Epithelial cell of prostate (primary cell): ENCODE measurements around the gene SLC25A30.
"Not testable (repeated sequence)": the region's sequence is repeated elsewhere in the genome, so short reads cannot be mapped to it uniquely, and the experiment has no call there.

Source experiments
- DNase-seq: peaks from one replicate; pipeline ENCODE4 v3.0.0-alpha.2; 2011; ENCODE audit warnings: low read depth, low spot score
- H3K27ac ChIP-seq: fragments of 450-650 bp; 2 replicates; pipeline ENCODE4 v1.5.1; 2017; ENCODE audit warnings: mild to moderate bottlenecking

Gene SLC25A30

GRCh38 chr13:45393941-45394570 is 24.1 kb downstream of the SLC25A30 start:
- no peak for DNase-seq
- no peak overlapping the region for H3K27ac ChIP-seq

- H3K27ac ChIP-seq: no peak overlapping the region
Measured at GRCh38 chr13:45392811-45393210, 25.4 kb downstream of the SLC25A30 start.

DNA sequence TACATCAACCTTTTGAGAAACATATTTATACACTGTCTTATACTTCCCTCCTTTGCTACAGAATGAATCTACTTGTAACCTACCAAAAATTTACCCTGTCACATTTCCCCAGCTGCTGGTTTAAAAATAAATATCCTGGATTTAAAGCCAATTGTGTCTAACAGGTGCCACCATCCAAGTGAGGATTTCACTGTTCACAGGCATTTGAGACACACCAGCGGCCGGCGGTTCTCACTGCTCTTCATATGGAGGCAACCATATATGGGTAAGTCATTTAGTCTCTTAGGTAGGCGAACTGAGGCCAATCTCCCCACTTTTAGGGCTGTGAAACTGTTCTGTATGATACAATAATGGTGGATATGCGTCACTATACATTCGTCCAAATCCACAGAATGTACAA is 26.2 kb downstream of the SLC25A30 start:
- no peak overlapping the region for H3K27ac ChIP-seq
- no peak for DNase-seq

More at GRCh38 chr13:45392811-45393210, 25.4 kb downstream of the SLC25A30 start:
- DNase-seq: no peak

DNA sequence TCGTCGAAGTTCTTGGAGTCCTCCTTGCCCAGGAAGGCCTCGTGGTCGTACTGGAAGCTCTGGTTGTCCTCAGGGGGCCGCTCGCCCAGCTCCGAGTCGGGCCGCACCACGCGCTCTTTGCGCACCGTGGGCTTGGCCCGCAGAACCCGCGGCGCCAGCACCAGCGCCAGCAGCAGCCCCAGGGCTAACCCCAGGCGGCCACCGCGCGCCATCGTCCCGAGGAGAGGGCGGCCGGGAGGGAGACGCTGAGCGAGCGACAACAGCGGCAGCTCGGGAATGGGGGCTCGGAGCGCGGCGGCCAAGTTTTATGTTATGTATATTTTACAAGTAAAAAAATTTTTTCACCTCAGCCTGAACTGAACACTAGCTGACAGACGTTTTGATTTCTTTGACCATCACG is 27.0 kb downstream of the SLC25A30 start:
- H3K27ac ChIP-seq, DNase-seq: not testable (repeated sequence)

- H3K27ac ChIP-seq, DNase-seq: not testable (repeated sequence)
Measured at GRCh38 chr13:45390348-45390747, 27.8 kb downstream of the SLC25A30 start.

- no peak overlapping the region for H3K27ac ChIP-seq
- DNase-seq: no peak
Measured at GRCh38 chr13:45388664-45389063, 29.5 kb downstream of the SLC25A30 start.

GRCh38 chr13:45386892-45387575 is 31.1 kb downstream of the SLC25A30 start:
- H3K27ac ChIP-seq, DNase-seq: not testable (repeated sequence)

DNA sequence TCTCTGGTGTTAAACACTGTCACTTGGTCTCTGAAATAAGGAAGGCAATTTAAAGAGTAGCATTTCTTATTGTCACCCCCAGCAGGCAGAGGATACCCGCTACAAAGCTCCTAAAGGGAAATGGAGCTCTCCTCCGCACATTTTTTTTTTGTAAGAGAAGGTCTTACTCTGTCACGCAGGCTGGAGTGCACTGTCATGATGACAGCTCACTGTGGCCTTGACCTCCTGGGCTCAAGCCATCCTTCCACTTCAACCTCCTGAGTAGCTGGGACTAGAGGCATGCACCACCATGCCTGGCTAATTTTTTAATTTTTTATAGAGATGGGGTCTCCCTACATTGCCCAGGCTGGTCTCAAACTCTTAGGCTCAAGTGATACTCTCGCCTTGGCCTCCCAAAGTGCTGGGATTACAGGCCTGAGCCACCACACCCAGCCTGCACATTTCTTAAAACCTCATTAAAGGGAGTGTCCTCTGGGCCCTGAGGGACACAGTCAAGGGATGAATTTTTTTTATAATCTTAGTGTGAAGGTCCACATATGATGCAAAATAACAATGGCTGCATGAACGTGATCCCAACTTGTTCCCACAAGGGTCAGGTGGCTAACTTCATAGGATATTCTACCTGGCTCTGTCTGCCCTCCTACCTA is 32.1 kb downstream of the SLC25A30 start:
- DNase-seq: no peak
- no peak overlapping the region for H3K27ac ChIP-seq

GRCh38 chr13:45385320-45385719 is 32.9 kb downstream of the SLC25A30 start:
- no peak overlapping the region for H3K27ac ChIP-seq
- no peak for DNase-seq

DNA sequence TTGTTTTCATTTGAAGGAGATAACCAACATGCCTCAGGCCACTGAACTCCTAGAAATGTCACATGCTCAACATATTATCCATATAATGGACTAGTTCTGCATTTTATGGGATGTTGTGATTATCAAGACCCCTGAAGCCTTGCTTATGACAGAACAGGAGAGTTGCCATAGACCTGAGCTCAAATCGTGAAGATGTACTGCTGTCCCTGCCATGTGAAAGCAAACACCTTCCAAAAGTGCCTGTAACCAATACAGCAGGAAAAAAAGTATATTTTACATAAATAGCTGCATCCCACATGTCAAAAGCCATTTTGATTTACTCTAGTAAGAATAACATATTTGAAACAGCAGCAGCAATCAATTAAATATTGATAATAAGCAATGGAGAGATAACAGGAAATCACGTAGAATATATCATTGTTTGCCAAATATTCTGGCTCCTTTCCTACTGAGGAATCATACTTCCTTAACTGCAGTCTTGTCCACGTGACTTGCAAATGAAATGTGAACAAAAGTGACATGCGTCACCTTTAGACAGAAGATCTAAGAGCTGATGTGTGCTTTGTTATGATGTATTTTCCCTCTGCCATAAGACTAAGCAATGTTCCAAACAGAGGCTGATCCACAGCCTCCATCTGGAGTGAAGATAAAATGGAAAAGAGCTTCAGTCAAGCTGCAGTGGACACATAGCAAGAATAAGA is 33.5 kb downstream of the SLC25A30 start:
- H3K27ac ChIP-seq: no peak overlapping the region
- DNase-seq: no peak

DNA sequence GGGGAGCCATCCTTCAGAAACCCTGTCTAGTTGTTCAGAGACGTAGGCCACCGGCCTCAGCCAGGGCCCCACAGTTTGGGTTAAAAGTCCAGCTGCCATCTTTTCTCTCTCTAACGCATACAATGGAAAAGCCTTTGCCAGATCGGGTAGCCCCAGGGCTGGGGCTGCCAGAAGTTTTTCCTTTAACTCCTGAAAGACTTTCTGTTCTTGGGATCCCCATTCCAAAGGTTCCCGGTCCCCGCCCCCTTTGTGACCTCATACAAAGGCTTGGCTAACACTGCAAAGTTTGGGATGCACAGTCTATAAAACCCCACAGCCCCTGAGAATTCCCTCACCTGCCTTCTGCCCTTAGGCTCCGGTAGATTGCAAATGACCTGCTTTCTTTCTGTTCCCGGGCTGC is 35.4 kb downstream of the SLC25A30 start:
- DNase-seq, H3K27ac ChIP-seq: not testable (repeated sequence)

DNA sequence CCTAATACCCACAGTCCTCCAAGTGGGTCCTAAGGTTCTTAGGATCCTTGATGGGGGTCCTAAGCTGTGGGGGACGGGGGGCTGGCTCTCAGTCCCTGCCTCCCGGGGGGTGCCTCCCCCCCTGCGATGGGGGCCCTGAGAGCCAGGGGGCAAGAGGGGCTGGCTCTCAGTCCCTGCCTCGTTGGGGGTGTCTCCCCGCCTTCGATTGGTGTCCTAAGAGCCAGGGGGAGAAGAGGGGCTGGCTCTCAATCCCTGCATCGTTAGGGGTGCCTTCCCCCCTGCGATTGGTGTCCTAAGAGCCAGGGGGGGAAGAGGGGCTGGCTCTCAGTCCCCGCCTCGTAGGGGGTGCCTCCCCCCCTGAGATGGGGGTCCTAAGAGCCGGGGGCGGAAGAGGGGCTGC is 37.0 kb downstream of the SLC25A30 start:
- H3K27ac ChIP-seq: no peak overlapping the region
- no peak for DNase-seq

DNA sequence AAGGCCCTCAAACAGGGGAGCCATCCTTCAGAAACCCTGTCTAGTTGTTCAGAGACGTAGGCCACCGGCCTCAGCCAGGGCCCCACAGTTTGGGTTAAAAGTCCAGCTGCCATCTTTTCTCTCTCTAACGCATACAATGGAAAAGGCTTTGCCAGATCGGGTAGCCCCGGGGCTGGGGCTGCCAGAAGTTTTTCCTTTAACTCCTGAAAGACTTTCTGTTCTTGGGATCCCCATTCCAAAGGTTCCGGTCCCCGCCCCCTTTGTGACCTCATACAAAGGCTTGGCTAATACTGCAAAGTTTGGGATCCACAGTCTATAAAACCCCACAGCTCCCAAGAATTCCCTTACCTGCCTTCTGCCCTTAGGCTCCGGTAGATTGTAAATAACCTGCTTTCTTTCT is 37.5 kb downstream of the SLC25A30 start:
- DNase-seq, H3K27ac ChIP-seq: not testable (repeated sequence)

GRCh38 chr13:45379516-45379915 is 38.7 kb downstream of the SLC25A30 start:
- not testable (repeated sequence) for DNase-seq, H3K27ac ChIP-seq

- not testable (repeated sequence) for DNase-seq, H3K27ac ChIP-seq
Measured at GRCh38 chr13:45378786-45379185, 39.4 kb downstream of the SLC25A30 start.

GRCh38 chr13:45377314-45377713 is 40.9 kb downstream of the SLC25A30 start:
- not testable (repeated sequence) for DNase-seq, H3K27ac ChIP-seq

DNA sequence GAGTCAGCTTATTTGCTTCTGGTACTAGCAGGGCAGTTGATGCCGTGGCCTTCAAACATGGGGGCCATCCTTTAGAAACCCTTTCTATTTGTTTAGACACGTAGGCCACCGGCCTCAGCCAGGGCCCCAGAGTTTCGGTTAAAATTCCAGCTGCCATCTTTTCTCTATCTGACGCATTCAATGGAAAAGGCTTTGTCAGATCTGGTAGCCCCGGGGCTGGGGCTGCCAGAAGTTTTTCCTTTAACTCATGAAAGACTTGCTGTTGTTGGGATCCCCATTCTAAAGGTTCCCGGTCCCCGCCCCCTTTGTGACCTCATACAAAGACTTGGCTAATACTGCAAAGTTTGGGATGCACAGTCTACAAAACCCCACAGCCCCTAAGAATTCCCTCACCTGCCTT is 41.5 kb downstream of the SLC25A30 start:
- DNase-seq, H3K27ac ChIP-seq: not testable (repeated sequence)

GRCh38 chr13:45374917-45375316 is 43.3 kb downstream of the SLC25A30 start:
- DNase-seq: no peak
- H3K27ac ChIP-seq: no peak overlapping the region

DNA sequence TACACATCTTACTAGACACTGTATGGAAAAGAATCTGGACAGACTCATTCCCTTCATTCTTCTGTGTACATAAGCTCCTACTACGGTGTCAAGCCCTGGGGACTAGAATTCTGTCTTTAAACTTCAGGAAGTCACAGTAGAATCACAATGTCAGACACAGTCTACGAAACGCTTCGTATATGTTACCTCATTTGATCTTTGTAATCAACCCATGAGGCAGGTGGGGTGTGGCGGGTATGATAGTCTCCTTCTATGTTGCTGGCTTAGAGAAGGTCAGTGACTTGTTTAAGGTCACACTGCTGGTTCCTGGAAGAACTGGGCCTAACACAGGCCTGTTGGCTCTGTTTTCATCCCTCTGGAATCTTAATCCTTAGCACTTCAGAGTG is 45.0 kb downstream of the SLC25A30 start:
- DNase-seq: no peak
- H3K27ac ChIP-seq: no peak overlapping the region

- DNase-seq: no peak
- H3K27ac ChIP-seq: no peak overlapping the region
Measured at GRCh38 chr13:45372189-45373161, 45.7 kb downstream of the SLC25A30 start.
